ENCODE measurements around the gene CYP46A1. TPM values are rescaled to one million over a fixed set of nuclear protein-coding genes. Genes with fewer than 3 reads are reported as not detected.

The CYP46A1 gene
- total RNA-seq, 4 donors from 2014 or later: 0.13 to 4.7 (median 0.55) TPM; not detected in 1

DNA sequence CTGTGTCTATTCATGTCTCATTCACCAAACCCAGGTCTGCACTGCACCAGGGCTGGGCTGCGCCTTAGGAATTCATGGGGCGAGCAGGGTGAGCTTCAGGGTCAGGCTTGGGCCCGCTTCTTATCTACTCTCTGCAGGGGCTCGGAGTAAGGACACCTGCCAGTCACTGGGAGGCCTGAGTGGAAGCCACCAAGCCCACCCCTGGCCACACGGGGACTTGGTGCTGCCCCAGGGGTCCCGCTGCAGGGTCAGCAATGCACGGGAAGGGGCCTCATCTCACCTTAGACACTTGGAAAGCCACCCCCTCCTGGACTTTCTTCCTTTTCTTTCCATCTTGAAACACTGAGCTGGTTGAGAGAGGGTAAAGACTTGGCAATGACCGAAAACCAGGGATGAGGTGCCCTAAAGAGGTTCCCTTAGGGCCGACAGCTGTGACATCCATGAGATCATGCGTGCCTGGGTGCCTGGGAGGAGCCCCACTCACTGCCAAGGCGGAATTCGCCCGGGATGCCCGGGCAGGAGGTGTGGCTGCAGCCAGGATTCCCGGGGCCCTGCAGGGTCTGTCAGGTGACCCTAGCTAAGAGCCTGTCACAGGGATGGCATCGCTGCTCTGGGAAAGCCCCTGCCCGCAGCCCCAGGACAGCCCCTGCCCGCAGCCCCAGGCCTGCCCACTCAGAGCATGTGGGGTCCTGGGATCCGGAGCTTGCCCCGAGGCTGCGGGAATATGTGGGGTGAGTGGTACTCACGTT, 63.7 kb downstream of the CYP46A1 start:
- TF ChIP-seq POLR2A (IDR thresholded peaks at IDR 0.05): no peak
- no peak for TF ChIP-seq CTCF (IDR thresholded peaks at IDR 0.05)
- WGBS, 2 donors: 63 to 64% methylated on average over 21 of the region's 22 CpGs
- DNase-seq (ENCODE audit: low spot score in 2 of 2): no peak
- intact Hi-C loops (cut with DNase I; ENCODE audit: low total_unique reads): no loop called here
- H3K4me3 ChIP-seq (ENCODE audit: low read depth, poor library complexity, severe bottlenecking): no peak overlapping the region

DNA sequence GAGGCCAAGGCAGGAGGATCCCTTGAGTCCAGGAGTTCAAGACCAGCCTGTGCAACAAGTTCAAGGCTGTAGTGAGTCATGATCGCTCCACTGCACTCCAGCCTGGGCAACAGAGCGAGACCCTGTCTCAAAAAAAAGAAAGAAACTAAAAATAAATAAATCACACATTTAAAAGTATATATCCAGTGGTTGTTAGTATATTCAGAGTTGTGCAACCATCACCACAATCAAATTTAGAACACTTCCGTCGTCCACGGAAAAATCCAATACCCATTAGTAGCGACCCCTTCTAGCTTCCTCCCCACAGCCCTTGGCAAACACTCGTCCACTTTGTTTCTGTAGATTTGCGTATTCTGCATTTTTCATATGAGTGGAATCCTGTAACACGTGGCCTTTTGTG, 64.4 kb downstream of the CYP46A1 start:
- TF ChIP-seq CTCF (IDR thresholded peaks at IDR 0.05) (no peak), POLR2A (IDR thresholded peaks at IDR 0.05) (no peak)
- no peak for DNase-seq (ENCODE audit: low spot score in 2 of 2)
- no peak overlapping the region for H3K4me3 ChIP-seq (ENCODE audit: low read depth, poor library complexity, severe bottlenecking)
- intact Hi-C loops (cut with DNase I; ENCODE audit: low total_unique reads): no loop called here
- WGBS, 2 donors: 77 to 86% methylated on average over 9 of the region's 9 CpGs

- DNase-seq (ENCODE audit: low spot score in 2 of 2): no peak
- 78 to 79% methylated on average over 13 of the region's 13 CpGs for WGBS, 2 donors
- intact Hi-C loops (cut with DNase I; ENCODE audit: low total_unique reads): no loop called here
- no peak for TF ChIP-seq POLR2A (IDR thresholded peaks at IDR 0.05)
- no peak overlapping the region for H3K4me3 ChIP-seq (ENCODE audit: low read depth, poor library complexity, severe bottlenecking)
These were observed 65.0 kb downstream of the CYP46A1 start for GRCh38 chr14:99749142-99749541.

- intact Hi-C loops (cut with DNase I; ENCODE audit: low total_unique reads): no loop called here
- DNase-seq (ENCODE audit: low spot score in 2 of 2): no peak
- no peak for TF ChIP-seq POLR2A (IDR thresholded peaks at IDR 0.05)
- no peak for TF ChIP-seq CTCF (IDR thresholded peaks at IDR 0.05)
- whole genome bisulfite sequencing, 2 donors: 62 to 66% methylated on average over 23 of the region's 23 CpGs
- H3K4me3 ChIP-seq (ENCODE audit: low read depth, poor library complexity, severe bottlenecking): no peak overlapping the region
These were observed 65.9 kb downstream of the CYP46A1 start for GRCh38 chr14:99749763-99750715.

DNA sequence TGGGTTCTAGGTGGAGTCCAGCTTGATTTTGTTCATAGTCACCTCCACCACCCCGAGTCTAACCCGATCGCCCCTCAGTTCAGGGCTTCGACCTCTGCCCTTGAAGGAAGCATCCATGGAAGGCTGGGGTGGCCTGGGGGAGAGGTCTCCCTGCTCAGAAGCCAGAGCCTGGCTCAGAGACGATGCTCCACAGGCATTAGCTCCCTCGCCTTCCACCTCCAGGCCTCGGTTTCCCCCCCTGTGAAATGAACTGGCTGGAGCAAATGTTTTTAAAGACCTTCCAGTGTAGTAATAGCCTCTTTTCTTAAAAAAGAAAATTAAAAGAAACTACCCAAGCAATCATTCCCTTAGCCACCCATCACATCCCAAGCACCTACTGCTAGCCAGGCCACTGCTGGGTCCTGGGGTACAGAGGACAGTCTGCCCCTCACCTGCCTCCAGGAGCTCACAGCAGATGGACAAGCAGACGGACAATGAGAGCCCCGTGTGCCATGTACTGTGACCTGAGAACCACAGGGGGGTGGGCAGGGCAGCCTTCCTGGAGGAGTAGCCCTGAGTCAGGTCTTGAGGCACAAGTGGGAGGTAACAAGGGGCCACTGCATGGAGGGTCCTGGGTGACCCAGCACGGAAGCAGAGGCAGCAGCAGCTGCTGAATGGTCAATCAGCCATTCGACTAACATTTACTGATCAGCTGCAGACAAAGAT, 66.8 kb downstream of the CYP46A1 start:
- H3K4me3 ChIP-seq (ENCODE audit: low read depth, poor library complexity, severe bottlenecking): no peak overlapping the region
- intact Hi-C loops (cut with DNase I; ENCODE audit: low total_unique reads): no loop called here
- TF ChIP-seq POLR2A (IDR thresholded peaks at IDR 0.05) (no peak), CTCF (IDR thresholded peaks at IDR 0.05) (no peak)
- WGBS, 2 donors: 90 to 98% methylated on average over 11 of the region's 11 CpGs
- DNase-seq (ENCODE audit: low spot score in 2 of 2): no peak
